Dedifferentiated amniotic fluid mesenchymal stem cell (primary cell): ENCODE results near the gene CFAP52.
"Not testable (repeated sequence)": the region's sequence is repeated elsewhere in the genome, so short reads cannot be mapped to it uniquely, and the experiment has no call there.

ENCODE experiments used
- DNase-seq: peaks from one replicate; pipeline ENCODE4 v3.0.0-alpha.2; 2016; ENCODE audit errors: extremely low spot score

Gene CFAP52, protein sequence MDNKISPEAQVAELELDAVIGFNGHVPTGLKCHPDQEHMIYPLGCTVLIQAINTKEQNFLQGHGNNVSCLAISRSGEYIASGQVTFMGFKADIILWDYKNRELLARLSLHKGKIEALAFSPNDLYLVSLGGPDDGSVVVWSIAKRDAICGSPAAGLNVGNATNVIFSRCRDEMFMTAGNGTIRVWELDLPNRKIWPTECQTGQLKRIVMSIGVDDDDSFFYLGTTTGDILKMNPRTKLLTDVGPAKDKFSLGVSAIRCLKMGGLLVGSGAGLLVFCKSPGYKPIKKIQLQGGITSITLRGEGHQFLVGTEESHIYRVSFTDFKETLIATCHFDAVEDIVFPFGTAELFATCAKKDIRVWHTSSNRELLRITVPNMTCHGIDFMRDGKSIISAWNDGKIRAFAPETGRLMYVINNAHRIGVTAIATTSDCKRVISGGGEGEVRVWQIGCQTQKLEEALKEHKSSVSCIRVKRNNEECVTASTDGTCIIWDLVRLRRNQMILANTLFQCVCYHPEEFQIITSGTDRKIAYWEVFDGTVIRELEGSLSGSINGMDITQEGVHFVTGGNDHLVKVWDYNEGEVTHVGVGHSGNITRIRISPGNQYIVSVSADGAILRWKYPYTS

DNA sequence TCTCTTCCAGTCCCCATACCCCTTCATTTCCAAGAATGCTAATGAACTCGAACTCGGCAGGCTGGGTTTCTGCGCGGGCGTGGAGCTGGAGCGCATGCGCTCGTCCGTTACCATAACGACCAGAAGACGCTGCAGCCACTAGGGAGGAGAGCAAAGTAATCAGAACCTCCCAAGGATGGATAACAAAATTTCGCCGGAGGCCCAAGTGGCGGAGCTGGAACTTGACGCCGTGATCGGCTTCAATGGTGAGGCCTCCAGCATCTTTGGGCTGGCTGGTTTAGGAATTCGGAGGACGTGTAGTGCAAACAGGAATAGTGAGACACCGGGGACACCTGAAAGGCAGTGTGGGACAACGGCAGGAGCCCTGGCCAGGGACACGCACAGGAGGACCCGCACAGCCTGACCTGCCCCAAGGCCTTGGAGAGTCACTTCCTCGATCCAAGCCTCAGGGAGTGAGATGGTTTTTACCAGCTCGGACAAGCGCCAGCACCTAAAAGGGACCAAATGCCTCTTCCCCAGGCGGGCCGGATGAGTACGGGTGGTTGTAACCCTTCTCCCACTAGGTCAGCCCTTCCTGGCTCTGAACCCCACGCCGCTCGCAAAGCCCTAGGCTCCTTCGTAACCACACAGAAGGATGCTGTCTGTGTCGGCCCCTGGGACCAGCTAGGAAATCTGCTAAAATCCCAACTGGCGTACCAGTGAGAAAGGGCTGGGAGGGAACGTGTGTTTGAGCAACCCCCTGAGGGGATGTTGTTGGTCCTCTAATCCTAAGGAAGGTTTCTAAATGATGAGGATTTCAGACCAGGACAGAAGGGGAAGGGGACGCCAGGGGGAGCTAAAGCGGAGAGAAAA is at the start of gene CFAP52:
Gene CFAP52, plus strand, starts transcription at position 122 of the 852 bp plus-strand sequence. Its CDS starts 54 bp downstream, at position 176.
- DNase-seq: peak; percentile 74

DNA sequence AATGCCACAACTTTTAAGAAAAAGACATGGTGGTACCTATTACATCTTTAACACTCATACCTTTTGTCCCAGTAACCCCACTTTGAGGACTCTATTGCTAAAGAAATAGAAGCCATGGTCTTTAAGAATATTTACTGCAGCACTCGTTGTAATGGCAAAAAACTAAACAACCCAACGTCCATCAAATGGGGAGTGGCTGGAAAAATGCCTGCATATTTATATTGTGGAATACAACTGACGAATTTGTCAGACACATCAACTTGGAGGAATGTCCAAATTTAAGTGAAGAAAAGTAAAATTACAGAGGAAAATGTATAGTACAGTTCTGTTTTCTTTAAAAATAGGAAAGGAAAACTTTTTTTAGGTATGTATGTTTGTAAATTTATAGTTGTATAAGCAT is 48.7 kb upstream of the CFAP52 start:
- DNase-seq: no peak

DNA sequence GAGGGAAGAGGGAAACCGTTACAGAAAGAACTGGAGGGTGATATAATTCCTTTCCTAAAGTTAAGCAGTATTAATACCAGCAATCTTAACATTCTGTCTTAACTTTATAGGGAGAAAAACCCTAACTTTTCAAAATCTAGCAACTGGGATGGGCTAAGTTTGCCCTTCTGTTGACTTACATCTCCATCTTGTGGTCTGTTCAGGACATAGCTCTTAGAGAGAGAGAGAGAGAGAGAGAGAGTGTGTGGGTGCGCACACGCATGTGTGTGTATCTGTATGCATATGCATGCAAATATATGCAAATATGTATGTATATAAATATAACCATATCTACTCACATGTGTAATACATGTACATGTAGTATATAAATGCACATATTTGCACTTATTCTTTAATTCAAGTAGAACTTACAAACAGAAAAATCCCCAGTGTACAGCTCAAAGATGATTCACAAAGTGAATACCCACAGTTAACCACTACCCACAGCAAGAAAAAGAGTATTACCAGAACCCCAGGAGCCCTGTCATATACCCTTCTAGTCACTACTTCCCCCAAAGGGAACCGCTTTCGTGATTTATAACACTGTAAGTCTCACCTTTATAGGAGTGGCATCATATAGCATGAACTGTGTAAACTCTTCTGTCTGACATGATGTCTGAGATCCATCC is 47.3 kb upstream of the CFAP52 start:
- DNase-seq: no peak

DNA sequence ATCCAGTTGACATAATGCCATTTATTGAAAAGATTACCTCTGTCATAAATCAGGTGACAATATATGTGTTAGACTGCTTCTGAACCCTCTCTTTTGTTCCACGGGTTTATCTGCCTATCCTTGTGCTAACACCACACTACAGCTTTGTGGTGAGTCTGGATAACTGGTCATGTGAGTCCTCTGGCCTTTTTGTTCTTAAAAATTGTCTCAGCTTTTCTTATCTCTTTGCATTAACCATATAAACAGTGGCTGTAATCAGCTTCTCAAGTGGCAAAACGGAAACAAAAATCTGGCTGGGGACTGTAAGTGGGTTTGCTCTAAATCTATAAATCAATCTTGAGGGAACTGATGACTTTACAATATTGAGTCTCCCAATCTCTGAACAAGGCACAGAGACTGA is 45.4 kb upstream of the CFAP52 start:
- no peak for DNase-seq

DNA sequence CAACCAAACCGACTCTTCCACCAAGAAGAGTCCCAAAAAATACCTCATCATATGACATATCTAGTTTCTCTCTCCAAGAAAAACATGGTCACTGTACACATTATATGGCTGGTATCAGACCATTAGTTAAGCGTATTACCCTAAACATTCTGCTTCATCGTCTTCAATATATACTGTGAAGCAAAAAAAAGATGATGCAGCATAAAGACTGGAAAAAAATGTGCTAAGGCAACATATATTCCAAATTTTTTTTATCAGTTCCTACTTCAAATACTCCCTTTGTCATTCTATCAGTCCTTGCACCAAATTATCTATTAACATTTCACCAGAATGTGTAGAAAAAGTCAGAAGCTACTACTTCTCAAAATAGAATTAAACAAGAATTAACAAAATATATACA is 43.7 kb upstream of the CFAP52 start:
- no peak for DNase-seq

DNA sequence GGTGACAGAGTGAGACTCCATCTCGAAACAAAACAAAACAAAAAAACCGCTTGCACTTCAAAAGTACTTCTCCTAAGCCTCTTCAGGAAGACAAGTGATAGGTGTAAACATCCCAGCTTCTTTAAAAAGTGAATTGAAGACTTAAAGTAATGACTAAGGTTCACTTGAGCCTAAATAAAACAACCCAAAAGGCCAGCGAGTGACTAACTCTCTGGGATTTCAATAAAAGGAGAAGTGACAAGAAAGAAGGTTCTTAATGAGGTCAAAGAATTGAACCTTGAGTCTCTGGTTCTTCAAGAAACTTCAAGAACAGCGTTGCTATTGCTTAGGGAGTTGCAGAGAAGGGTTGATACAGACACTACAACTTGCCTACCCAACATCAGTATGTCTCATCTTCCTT is 43.0 kb upstream of the CFAP52 start:
- no peak for DNase-seq

DNA sequence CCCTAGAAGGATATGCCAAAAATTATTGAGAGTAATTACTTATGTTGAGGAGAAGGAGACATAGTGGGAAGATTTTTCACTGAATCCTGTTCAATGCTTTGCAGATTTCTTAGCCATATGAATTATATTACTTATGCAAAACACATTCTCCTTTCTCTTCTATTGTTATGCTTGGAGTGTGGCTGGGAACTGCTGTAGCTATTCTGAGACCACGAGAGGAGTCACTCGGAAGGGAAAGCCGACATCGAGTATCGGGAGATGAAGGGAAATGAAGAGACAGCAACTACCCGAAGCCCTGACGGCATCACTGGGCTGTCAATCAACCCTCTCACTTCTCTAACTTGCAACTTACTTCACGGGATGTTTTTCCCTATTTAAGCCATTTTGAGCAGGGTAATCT is 40.4 kb upstream of the CFAP52 start:
- no peak for DNase-seq

DNA sequence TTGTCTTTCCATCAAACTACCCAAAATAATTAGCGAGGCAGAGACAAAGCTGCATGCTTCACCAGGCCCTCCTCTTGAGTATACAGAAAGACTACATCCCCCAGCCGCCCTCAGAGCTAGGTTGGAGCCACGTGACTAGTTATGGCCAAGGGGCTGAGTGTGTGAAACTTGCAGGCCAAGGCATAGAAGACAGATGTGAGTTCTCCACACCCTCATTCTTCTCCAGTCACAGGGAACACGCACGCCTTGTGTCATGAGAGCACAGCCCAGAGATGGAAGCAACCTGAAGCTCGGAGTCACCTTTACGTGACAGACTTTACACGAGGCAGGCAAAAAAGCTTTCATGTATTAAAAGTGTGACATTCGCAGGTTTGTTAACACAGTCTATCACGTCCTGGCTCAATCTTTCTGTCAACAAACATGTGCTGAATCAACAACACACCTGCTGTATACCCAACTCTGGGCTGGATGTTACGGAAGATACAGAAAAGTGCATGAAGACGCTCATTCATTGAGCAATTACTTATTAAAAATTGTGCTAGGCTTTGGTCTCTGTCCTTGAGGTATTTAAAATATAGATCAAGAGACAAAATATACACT is 39.2 kb upstream of the CFAP52 start:
- no peak for DNase-seq

DNA sequence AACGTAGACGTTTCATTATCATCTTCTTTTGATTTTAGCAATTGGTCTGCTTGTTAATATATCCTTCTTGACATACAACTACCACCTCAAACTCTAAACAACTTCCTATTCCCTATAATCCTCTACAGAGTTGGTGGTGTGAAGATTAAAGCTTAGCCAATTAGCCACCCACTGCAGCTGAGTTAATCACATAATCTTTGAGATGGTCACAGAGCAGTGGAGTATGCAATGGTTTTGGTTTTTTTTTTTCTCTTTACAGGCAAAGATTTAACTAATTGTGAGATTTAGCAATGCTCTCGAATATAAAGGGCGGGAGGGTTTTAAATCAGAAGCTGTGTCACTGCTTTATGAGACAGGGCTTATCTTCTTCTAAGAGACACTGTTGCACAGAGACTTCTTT is 37.8 kb upstream of the CFAP52 start:
- no peak for DNase-seq

DNA sequence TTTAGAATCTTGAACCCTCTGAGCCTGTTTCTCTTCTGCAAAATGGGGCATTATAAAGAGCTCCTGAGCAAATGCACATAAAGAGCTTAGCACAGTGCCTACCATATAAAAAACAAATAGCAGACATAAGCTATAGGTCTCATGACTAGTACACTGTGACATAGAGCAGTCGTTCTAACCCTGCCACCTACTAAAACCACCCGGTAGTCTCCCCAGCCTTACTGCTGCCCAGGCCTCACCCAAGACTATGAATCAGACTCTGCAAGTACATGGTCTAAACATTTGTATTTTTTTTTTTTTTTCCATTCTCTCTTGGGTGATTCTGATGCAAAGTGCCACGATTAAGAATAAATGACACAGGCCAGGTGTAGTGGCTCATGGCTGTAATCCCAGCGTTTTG is 34.7 kb upstream of the CFAP52 start:
- DNase-seq: no peak

DNA sequence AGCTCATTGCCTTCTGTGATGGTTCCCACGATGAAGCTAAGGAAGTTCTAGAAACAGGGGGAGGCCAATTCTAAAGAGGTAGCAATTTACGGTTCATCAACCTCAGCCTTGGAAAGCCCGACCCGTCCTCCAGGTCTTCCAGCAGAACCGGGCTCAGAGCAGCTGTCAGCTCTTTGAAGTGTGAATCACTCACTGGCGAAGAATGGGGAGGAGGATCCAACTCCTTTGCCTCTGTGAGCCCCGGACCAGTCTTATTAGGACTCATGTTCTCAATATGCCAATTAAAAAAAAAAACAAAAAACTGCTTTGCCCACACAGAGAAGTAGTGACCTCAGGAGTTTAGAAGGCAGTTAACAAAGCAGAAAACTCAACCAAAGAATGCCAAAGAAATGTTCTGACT is 32.2 kb upstream of the CFAP52 start:
- no peak for DNase-seq

DNA sequence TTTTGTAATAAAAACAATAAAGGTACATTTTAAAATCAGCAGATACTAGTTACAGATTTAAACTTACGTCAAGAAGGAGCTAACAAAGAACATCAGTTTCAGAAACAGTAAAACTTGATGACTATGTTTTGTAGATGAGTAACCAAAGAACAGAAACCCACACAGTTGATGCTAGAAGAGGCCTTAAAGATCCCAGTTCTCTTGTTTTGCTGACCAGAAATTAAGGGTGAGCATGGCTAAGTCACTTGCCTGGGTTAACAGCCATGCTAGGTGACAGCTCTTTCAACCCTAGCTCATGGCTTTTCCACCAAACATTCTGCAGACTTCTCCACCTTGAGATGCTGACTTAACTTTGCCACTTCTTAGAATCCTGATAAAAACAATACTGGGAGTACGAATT is 27.2 kb upstream of the CFAP52 start:
- DNase-seq: no peak

DNA sequence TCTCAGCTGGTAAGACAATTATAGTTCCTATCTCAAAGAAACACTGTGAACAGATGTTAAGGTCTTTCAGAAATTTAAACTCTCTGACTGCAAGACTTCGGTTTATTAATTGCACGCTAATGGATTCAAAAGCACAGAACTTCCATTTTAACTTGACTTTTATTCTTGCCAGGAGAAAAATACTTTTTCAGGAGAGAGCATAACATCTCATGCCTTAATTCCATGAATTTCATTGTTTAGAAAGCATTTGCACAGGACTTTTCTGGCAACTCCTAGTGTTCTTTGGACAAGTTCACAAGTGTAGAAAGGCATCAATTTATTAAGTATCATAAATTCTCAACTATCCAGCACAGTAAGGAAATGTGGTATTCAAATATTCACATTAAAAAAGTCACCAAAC is 23.3 kb upstream of the CFAP52 start:
- no peak for DNase-seq

DNA sequence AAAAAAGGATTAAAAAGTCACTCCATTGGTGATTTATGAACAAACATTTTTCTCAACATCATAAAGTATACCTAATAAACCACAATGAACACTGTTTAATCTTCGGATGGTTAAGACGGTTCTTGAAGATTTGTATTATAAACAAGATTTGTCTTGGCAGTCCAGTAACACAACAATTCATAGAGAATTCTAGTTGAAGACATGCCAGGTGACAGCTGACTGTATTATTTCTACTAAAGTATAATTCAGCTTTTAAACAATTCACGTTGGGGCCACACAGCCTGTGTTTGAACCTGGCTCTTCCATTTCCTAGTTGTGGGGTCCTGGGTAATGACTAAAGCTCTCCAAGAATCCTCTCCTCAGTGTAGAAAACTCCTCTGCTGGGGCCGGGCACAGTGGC is 22.8 kb upstream of the CFAP52 start:
- DNase-seq: no peak

DNA sequence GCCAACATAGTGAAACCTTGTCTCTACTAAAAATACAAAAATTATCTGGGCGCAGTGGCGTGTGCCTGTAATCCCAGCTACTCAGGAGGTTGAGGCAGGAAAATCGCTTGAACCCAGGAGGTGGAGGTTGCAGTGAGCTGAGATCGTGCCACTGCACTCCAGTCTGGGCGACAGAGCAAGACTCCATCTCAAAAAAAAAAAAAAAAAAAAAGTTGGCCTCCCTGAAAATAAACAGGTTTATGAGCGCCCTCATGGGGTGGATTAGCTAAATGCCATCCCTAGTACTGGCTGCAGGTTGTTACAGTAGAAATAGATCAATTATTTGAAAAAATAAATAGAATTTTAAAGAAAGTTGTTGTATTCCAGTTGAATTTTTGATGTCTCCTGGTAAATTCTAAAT is 21.7 kb upstream of the CFAP52 start:
- DNase-seq: not testable (repeated sequence)

DNA sequence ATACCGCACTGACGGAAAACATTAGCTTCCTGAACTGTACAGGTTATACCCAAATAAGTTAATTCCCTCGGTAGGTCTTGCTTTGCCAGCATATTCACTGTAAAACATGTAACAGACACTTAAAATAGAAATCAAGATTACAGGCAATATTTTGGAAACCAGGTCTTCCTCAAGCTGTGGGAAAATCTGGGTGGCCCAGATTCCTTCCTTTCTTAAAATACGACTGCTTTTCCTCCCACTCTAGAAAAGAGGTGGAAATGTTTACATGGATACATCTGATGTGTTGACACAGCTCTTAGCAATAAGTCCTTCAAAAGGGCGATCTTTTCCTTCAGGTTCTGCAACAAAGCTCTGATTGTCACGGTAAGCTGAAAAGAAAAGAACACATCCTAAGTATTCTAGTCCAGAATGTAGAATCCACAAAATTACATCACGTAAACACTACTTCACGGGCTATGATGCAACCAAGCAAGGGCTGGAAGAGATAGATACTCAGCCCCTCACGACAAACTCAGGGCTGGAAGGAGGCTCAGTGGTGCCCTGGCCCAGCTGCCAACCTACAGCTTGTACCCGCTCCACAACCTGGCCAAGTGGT is 19.2 kb upstream of the CFAP52 start:
- no peak for DNase-seq

DNA sequence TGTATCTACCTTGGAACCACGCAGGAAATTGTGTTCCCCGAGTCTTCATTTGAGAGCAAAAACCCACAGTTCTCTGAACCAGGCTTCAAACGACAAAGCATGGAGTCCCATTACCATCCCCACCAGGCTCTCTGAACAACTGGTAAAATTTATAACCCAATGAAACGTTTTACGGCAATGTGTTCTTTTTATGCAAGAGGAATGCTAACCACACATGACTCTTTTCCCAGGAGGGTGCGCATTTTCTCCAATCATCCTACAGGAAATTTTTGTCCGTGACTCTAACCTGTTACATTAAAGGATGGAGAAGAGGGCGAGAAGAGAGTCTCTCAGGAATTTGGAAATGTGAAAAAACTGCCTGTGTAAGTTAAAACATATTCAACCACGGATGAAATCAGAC is 18.6 kb upstream of the CFAP52 start:
- DNase-seq: no peak

DNA sequence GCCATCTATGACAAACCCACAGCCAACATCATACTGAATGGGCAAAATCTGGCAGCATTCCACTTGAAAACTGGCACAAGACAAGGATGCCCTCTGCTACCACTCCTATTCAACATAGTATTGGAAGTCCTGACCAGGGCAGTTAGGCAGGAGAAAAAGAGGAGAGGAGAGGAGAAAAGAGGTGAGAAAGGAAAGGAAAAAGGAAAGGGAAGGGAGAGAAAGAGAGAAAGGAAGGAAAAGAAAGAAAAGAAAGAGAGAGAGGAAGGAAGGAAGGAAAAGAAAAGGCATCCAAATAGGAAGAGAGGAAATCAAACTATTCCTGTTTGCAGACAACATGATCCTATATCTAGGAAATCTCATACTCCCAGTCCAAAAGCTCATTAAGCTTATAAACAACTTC is 12.3 kb upstream of the CFAP52 start:
- DNase-seq: no peak

DNA sequence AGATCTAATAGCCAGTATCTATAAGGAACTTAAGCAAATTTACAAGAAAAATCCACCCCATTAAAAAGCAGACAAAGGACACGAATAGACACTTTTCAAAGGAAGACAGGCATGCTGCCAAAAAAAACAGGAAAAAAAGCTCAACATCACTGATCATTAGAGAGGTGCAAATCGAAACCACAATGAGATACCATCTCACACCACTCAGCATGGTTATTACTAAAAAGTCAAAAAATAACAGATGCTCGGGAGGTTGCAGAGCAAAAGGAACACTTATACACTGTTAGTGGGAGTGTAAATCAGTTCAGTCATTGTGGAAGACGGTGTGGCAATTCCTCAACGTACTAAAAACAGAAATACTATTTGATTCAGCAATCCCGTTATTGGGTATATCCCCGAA is 10.4 kb upstream of the CFAP52 start:
- DNase-seq: no peak

DNA sequence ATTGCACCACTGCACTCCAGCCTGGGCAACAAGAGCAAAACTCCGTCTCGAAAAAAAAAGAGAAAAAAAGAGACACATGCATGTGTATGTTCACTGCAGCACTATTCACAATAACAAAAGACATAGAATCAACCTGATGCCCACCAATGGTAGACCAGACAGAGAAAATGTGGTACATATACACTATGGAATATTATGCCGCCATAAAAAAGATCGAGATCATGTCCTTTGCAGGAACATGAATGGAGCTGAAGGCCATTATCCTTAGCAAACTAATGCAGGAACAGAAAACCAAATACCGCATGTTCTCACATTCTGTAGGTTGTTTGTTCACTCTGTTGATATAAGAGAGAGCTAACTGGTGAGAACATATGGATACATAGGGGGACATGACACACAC is 9.7 kb upstream of the CFAP52 start:
- DNase-seq: not testable (repeated sequence)

DNA sequence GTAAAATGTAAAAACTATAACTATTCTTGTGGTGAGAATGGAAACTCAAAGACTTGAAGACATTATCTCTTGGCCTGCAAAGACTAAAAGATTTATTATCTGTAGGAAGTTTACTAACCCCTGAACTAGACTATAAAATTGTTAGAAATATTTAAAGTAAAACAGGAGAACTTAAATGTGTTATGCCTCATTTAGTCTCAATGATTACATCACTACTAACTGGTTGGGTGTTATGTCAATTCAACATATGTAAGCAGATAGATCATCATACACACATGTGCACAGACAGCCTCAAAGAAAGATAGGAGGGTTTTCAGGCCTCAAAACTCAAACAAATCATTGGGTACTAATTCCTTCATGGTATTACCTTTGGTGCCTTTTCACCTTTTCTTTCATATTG is 8.4 kb upstream of the CFAP52 start:
- no peak for DNase-seq
